ENCODE results near the gene BMP8A.
"Not testable (repeated sequence)": the region's sequence is repeated elsewhere in the genome, so short reads cannot be mapped to it uniquely, and the experiment has no call there.

BMP8A gene

DNA sequence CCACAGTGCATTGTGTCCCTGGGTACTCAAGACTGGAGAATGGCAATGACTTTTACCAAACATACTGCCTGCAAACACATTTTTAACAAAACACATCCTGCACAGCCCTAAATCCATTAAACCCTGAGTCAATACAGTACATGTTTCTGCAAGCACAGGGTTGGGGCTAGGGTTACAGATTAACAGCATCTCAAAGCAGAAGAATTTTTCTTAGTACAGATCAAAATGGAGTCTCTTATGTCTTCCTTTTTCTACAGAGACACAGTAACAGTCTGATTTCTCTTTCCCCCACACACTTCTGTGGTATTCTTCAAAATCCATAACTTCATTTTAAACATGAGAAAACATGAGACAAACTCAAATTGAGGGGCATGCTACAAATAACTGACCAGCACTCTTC, 13.9 kb downstream of the BMP8A start:
- TF ChIP-seq, protein P1, sequence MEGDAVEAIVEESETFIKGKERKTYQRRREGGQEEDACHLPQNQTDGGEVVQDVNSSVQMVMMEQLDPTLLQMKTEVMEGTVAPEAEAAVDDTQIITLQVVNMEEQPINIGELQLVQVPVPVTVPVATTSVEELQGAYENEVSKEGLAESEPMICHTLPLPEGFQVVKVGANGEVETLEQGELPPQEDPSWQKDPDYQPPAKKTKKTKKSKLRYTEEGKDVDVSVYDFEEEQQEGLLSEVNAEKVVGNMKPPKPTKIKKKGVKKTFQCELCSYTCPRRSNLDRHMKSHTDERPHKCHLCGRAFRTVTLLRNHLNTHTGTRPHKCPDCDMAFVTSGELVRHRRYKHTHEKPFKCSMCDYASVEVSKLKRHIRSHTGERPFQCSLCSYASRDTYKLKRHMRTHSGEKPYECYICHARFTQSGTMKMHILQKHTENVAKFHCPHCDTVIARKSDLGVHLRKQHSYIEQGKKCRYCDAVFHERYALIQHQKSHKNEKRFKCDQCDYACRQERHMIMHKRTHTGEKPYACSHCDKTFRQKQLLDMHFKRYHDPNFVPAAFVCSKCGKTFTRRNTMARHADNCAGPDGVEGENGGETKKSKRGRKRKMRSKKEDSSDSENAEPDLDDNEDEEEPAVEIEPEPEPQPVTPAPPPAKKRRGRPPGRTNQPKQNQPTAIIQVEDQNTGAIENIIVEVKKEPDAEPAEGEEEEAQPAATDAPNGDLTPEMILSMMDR (IDR thresholded peaks at IDR 0.05; ENCODE audit: low read depth, low read length), result no peak
- H3K4me3 ChIP-seq (ENCODE audit: low read depth, low read length), result no peak overlapping the region

DNA sequence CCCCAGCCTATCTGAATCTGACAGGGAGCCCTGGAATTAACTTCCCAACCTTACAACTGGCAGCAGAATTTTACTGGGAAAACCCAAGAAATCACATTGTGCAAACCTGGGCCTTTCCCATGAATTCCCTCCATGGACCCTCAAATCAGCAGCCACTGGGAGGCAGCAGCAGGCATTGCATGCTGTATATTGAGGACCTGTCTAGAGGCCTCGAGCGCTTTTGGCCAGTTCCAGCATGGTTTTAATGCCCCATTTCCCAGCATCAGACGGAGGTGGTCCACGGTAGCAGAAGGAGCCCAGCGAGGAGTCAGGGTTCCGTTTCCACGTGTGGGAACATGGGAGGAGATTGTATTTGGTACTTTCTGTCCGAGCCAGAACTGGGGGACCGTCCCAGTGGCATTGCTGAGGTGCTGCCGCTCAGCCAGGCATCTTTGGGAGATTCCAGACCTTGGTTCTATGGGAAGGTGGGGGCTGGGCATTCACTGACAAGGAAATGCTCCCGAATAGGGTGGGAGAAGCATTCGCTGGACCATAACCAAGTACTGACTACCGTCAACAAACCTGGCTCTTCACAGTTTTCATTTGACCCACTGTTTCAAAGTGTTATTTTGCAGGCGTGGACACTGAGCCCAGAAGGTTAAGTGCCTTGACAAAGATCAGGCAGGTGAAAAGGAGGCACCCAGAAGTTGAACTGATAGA, 15.9 kb downstream of the BMP8A start:
- TF ChIP-seq, protein P1 (IDR thresholded peaks at IDR 0.05; ENCODE audit: low read depth, low read length), result peak; percentile 27; the same call in 1 of the 2 replicates

DNA sequence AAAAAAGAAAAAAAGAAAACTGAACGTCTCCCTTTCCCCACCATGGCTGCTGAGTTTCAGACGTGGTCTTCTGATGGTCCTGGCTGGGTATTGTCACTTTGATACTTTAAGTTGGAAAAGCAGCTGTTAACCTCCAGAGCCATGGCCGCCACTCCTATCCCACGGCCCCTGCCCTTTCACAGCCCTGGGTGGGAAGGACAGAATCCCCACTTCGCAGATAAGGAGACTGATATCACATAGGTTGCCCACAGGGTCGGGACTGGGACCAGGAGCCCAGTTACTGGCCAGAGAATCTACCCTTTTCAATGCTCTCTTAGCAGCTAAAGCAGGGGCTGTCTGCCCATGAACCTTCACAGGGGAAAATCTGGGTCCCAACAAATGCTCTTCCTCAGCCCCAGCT, 16.8 kb downstream of the BMP8A start:
- no peak overlapping the region for H3K4me3 ChIP-seq (ENCODE audit: low read depth, low read length)
- TF ChIP-seq, protein P1 (IDR thresholded peaks at IDR 0.05; ENCODE audit: low read depth, low read length), result no peak

More for the DNA sequence above, 15.9 kb downstream of the BMP8A start:
- no peak overlapping the region for H3K4me3 ChIP-seq (ENCODE audit: low read depth, low read length)

DNA sequence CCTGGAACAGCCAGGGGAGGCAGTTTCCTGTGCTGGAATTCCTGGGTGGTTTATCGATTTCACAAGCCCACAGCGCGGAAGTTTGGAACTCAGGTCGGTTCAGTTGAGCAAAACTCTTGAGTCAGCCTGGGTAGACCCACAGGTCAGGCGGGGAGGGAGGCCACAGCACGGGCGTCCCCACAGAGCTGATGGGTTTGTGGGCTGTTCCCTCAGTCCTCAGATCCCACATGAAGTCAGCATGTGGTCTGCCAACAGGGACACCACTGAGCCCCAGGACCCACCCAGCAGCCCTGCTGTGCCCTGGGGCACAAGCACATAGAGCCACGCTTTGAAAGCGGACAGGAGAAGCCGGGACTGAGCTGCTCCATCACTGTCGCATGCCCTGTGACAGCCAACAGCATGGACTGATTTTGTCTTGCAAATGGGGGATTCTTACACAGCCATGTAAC, 17.4 kb downstream of the BMP8A start:
- TF ChIP-seq, protein P1 (IDR thresholded peaks at IDR 0.05; ENCODE audit: low read depth, low read length), result no peak
- no peak overlapping the region for H3K4me3 ChIP-seq (ENCODE audit: low read depth, low read length)

DNA sequence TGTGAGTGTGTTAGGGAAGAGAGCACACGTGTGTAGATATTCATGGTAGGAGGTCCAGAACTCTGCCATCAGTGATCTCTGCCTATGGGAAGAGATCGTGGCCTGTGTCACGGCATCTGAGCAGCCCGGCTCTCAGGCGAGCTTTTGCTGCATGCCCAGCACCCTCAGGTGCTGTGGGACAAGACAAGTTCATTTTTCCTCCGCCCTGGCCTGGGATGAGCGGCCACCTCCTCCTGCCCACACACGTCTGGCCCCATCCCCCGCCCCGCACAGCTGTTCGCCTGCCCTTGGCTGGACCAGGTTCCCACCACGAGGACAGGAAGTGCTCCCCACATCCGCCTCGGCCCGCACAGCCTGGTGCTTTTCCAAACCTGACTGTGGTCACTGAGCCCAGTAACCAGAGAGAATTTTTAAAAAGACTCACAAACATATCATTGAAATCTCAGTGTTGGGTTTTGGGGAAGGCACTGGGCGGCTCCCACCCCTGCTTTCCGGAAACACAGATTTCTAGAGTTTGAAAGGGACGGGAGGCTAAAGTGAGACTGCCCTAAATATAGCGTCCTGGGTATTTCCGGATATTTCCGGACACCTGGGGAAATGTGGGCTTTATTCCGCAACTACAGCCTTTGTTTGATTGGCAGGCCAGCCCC, 18.0 kb downstream of the BMP8A start:
- H3K4me3 ChIP-seq (ENCODE audit: low read depth, low read length), result no peak overlapping the region
- TF ChIP-seq, protein P1 (IDR thresholded peaks at IDR 0.05; ENCODE audit: low read depth, low read length), result no peak

DNA sequence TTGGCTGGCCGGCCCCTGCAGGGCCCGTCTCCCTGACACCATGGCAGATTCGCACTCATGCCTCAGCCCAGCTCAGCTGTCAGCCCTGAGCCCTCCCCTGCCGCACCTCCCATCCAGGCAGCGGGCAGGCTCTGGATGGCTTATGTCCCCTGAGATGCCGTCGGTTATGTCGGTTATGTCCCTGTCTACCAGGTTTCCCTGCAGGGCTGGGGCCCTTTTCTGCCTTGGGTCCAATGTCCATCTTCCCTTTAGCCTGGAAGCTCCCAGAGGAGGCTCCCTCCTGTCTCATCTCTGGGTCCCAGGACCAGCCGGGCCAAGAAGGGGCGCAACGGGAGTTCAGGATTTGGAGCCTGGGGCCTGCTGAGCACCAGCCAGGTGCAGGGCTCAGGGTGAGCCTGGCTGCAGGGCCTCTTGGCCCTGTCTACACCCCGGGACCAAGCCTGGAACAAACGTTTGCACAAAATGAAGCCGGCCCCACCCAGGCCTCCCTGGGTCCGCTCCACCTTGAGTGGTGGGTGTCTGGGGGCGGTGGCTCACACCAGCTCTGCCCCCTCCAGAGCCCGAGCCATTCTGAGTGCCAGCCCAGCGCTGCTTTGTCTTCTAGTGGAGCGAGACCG, 19.2 kb downstream of the BMP8A start:
- H3K4me3 ChIP-seq (ENCODE audit: low read depth, low read length), result not testable (repeated sequence)

DNA sequence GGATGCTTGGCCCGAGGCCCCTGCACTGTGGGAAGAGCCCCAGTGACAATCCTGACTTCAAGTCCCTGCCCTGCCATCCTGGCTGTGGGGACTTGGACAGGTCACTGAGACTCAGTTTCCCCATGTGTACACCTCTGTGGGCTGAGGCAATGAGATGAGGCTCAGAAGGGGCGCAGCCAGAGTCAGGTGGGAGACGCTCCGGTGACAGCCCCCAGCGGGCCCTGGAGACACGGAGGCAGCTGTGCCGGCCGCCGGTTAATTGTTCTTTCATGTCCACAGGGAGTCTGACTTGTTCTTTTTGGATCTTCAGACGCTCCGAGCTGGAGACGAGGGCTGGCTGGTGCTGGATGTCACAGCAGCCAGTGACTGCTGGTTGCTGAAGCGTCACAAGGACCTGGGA, 20.0 kb downstream of the BMP8A start:
- H3K4me3 ChIP-seq (ENCODE audit: low read depth, low read length), result not testable (repeated sequence)

DNA sequence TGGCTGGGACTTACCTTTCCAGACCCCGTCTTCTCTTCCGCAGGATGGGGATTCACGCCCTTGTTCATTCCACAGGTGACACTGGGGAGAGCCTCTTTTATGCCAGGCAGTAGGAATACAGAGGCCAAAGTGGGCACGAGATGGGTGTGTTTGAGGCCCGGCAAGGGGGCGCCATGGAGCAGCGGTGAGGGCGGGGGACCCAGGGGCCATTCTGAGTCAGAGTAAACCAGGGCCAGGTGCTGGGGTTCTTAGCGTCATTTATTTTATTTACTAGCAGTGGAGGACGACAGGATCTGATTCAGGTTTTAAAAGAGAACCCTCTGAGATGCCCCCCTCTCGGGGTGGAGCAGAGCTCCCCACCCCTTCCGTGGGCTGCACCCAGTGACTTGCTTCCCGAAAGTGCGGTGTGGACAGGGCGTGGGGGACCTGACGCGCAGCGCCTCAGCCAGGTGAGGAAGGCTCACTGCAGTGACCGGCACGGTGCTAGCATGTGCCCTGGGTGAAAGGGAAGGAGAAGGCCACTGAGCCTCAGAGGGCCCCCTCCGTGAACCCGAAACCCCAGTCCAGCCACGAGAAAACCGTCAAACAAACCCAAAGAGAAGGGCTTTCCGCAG, 20.9 kb downstream of the BMP8A start:
- not testable (repeated sequence) for H3K4me3 ChIP-seq (ENCODE audit: low read depth, low read length)

DNA sequence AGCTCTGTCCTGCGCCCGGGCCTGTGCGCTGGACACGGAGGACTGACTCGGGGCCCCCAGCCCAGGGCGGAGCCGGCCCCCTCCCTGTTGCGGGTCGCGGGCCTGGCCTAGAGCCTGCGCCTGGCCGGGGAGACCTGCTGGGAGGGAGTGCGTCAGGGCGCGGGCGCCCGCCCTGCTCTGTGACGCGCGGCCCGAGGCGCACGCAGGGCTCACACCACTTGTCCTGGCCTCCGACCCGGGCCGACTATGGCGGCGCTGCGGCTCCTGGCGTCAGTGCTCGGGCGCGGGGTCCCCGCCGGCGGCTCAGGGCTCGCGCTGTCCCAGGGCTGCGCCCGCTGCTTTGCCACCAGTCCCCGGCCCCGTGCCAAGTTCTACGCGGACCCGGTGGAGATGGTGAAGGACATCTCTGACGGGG, 23.3 kb downstream of the BMP8A start:
- H3K4me3 ChIP-seq (ENCODE audit: low read depth, low read length), result not testable (repeated sequence)

DNA sequence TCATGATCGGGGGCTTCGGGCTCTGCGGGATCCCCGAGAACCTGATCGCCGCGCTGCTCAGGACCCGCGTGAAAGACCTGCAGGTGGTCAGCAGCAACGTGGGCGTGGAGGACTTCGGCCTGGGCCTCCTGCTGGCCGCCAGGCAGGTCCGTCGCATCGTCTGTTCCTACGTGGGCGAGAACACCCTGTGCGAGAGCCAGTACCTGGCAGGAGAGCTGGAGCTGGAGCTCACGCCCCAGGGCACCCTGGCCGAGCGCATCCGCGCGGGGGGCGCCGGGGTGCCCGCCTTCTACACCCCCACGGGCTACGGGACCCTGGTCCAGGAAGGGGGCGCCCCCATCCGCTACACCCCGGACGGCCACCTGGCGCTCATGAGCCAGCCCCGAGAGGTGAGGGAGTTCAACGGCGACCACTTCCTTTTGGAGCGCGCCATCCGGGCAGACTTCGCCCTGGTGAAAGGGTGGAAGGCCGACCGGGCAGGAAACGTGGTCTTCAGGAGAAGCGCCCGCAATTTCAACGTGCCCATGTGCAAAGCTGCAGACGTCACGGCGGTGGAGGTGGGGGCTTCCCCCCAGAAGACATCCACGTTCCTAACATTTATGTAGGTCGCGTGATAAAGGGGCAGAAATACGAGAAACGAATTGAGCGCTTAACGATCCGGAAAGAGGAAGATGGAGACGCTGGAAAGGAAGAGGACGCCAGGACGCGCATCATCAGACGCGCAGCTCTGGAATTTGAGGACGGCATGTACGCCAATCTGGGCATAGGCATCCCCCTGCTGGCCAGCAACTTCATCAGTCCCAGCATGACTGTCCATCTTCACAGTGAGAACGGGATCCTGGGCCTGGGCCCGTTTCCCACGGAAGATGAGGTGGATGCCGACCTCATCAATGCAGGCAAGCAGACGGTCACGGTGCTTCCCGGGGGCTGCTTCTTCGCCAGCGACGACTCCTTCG, 24.0 kb downstream of the BMP8A start:
- H3K4me3 ChIP-seq (ENCODE audit: low read depth, low read length), result not testable (repeated sequence)

DNA sequence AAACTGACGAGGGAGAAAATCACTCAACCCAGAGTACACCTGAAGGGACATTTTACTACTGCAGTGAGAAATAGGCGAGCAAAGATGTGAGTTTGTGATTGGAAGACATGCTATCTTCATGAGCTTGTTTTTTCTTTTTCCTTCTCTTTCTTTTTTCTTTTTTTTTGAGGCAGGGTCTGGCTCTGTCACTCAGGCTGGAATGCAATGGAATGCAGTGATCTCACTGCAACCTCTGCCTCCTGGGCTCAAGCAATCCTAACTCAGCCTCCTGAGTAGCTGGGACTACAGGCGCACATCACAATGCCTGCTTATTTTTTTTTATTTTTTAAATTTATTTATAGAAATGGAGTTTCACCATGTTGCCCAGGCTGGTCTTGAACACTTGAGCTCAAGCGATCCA, 25.4 kb downstream of the BMP8A start:
- not testable (repeated sequence) for H3K4me3 ChIP-seq (ENCODE audit: low read depth, low read length)

DNA sequence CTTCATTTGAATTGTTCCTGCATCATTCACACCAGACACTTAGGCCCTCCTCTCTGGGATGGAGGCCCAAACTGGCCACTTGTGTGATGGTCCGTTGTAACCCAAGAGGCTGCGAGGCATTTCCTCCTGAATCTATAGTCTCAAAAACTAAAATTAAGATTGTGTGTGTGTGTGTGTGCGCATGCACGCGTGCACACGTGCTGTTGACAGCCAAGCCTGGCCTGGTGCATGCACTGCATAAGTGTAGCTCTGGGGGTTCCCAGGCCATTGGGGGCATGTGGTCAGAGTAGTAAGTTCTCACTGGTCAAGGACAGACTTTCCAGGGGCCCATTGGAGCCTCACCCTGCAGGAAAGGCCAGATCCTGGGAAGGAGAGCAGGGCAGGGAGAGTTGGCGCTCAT, 26.5 kb downstream of the BMP8A start:
- H3K4me3 ChIP-seq (ENCODE audit: low read depth, low read length), result not testable (repeated sequence)
